WTC11 (cell line): Measurements from ENCODE around the gene SNX21.

Experiments
- TF ChIP-seq, protein P1 (sequence below): fragments of 200-600 bp; IDR thresholded peaks from 2 replicates; pipeline ENCODE4 v1.8.0; 2022; ENCODE audit warnings: antibody characterized with exemption
- TF ChIP-seq, protein P2 (sequence below): sonication (generic); formaldehyde crosslinking; conservative IDR thresholded peaks from 2 replicates; pipeline ENCODE4 v1.8.1; 2022; ENCODE audit warnings: mild to moderate bottlenecking, missing genetic modification reagents

DNA sequence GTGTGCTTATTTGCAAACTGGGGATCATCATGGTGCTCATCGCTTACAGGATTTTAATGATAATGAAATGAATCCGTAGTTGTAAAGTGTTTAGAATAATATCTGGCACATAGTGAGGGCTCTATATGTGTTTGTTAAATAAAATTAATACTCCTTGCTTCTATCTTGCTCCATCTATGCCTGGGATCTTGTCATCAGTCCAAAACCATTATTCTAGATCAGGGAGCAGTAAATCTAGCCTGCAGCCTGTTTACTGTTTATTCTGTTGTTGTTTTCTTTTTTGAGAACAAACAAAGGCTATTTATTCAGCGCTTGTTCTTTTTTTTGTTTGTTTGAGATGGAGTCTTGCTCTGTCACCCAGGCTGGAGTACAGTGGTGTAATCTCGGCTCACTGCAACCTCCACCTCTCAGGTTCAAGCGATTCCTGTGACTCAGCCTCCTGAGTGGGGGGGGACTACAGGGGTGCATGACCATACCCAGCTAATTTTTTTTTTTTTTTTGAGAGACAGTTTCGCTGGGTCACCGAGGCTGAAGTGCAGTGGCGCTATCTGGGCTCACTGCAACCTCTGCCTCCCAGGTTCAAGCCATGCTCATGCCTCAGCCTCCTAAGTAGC lies 15.5 kb downstream of the SNX21 start:
- TF ChIP-seq, protein P1, sequence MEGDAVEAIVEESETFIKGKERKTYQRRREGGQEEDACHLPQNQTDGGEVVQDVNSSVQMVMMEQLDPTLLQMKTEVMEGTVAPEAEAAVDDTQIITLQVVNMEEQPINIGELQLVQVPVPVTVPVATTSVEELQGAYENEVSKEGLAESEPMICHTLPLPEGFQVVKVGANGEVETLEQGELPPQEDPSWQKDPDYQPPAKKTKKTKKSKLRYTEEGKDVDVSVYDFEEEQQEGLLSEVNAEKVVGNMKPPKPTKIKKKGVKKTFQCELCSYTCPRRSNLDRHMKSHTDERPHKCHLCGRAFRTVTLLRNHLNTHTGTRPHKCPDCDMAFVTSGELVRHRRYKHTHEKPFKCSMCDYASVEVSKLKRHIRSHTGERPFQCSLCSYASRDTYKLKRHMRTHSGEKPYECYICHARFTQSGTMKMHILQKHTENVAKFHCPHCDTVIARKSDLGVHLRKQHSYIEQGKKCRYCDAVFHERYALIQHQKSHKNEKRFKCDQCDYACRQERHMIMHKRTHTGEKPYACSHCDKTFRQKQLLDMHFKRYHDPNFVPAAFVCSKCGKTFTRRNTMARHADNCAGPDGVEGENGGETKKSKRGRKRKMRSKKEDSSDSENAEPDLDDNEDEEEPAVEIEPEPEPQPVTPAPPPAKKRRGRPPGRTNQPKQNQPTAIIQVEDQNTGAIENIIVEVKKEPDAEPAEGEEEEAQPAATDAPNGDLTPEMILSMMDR = no peak
- TF ChIP-seq, protein P2, sequence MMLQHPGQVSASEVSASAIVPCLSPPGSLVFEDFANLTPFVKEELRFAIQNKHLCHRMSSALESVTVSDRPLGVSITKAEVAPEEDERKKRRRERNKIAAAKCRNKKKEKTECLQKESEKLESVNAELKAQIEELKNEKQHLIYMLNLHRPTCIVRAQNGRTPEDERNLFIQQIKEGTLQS (CRISPR knock-in tag) = no peak
